Sciatic nerve (tissue), 2 donors: Measurements from ENCODE around the gene DOCK8. TPM values are rescaled to one million over a fixed set of nuclear protein-coding genes. Genes with fewer than 3 reads are reported as not detected.

Experiments used
- ATAC-seq: fragments of 200-7000 bp; cut with Tn5 transposase; one replicate; pipeline ENCODE4 v1.9.1; 2020; ENCODE audit warnings: mild to moderate bottlenecking, moderate library complexity
- DNase-seq: peaks from one replicate; pipeline ENCODE4 v3.0.0-alpha.2; 2020; ENCODE audit warnings: low spot score
- intact Hi-C: fragments of 100-400 bp; cut with DNase I; formaldehyde crosslinking; loops from one replicate; pipeline ENCODE4 v1.14.2; 2022
- total RNA-seq: library from RNA; stranded (reverse); fragmentation: NEBNext Ultra II Directional; extraction: Animal tissue kit (Norgen Biotek cat#: 25700); gene quantifications from one replicate; pipeline ENCODE4 v1.2.1, GENCODE V29; 2021
- donor health status: DM: no; HTN: no; CAD: no.
- donor health status: DM: no; HTN: no; CAD: no.

DOCK8 gene
- total RNA-seq, 1 donor from 2014 or later: 31.4 TPM

DNA sequence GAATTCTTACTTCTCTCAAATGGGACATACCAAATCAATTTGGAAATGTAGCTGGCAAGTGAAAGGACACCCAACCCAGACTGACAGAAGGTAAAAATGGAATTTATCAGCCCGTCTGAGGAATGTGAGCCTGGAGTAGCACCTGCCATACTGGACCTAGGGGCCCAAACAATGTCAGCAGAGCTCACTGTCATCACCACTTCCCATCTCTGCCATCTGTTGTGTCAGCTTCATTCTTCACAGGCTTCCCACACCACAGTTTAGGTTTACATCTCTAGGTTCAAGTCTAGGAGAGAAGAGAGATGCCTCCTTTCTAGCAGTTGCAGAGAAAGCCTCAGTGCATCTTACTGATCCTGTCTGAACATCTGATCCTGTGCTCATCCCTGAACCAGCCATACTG is 222.4 kb downstream of the DOCK8 start:
- intact Hi-C loops: no loop called here
- no peak for ATAC-seq
- no peak for DNase-seq

DNA sequence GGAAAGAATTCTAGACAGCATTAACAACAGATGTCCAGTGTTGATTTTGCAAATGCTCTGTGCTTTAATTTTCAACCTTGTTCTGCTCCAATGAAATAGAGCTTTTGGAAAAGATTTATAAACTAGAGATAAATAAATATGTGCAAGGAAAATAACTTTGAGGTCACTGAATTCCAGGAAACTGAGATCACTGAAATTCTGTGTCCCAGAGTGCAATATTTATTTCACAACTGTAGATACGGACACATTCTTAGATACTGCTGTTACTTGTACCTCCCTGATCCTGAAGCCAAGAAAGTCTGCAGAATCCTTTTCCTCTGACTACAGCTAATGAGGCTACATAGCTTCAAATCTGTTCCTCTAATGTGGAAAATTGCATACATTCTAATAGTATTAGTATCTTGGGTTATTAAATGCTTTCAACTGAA is 222.9 kb downstream of the DOCK8 start:
- DNase-seq: no peak
- ATAC-seq: peak; percentile 80
- intact Hi-C loops: no loop called here

DNA sequence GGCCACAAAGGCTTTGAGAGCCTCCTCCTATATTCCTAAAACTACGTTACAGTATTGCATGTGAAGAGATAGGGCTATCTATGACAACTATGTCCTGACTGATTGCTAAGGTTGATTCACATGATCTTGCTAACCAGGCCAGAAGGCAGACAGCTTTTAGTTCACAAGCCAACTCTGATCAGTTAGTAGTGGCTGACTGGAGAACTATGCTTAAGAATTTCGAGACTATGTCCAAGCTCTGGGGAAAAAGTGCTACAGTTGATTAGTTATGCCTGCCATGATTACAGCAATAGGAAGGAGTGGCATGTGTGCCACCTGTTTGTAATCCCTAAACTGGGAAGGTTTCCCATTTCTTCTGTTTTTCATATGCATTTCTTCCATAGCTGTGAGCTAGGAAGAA is 223.4 kb downstream of the DOCK8 start:
- intact Hi-C loops: no loop called here
- ATAC-seq: peak; percentile 4
- DNase-seq: no peak

DNA sequence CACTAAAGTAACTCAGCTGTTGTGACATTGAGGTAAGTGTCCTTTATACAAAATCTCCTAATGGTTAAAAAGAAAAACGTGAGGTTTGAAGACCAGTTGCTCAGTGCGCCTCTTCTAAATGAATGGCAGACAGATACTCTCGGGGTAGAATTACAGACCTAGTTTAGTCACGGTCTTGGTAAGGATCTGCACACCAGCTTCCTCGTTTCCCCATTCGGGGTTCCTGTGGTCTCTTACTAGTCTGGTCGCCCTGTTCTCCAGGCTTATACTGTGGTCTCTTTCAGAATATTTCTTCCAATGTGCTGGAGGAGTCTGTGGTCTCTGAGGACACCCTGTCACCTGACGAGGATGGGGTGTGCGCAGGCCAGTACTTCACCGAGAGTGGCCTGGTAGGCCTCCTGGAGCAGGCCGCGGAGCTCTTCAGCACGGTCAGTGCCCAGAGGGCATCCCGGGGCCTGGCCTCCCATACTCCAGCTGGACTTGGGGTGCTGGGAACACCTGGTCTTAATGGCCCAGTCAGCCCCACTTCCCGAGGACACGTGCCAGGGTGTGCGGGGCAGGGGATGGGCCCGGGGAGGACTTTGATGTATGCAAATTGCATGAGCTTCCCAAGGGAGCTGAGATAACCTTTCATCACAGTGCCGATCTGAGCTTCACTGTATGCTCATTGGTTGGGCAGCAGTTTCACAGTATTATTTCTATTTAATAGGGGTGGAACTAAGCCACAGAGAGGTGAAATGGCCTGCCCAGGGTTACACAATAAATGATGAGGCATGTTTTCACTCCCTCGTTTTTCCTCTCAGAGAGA is 224.5 kb downstream of the DOCK8 start:
- peak; percentile 93 for ATAC-seq
- intact Hi-C loops: no loop called here

DNA sequence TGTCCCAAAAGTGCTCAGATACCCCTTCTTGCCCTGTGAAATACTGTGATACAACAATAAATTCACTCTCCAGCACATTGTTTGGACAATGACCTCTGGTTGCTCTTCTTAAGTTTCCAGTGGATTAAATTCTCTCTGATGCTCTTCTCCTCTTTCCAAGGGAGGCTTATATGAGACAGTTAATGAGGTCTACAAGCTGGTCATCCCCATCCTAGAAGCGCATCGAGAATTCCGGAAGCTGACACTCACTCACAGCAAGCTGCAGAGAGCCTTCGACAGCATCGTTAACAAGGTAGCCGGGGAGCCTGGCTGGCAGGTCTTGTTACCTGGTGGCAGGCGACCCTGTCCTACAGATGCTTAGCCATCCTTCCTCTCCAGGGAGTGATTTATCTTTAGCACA is 226.5 kb downstream of the DOCK8 start:
- DNase-seq (no peak), ATAC-seq (no peak)
- intact Hi-C loops: no loop called here

More for the DNA sequence above, 224.5 kb downstream of the DOCK8 start:
- DNase-seq: no peak

- ATAC-seq: no peak
- DNase-seq: no peak
- intact Hi-C loops: no loop called here
Observed at GRCh38 chr9:444528-444927, 229.9 kb downstream of the DOCK8 start.

DNA sequence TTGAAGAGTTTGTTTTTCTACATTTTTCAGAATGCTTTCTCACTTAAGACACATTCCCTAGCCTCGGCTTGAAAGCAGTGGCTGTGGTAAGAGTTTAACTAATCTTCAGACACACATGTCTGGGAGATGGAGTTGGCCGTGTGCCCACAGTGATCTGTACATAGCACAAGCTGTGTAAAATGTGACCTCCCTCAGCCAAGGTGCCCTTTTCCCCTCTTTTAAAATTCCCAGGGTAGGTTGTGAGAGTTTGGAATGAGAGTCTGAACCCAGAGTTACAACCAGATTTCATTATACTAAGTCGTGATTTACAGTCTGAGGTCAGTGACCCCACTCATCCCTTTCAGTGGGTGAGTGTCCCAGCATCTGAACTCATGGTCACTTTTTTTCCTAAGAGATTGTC is 230.4 kb downstream of the DOCK8 start:
- intact Hi-C loops: no loop called here
- no peak for DNase-seq
- no peak for ATAC-seq

GRCh38 chr9:446074-446699 is 231.5 kb downstream of the DOCK8 start:
- ATAC-seq (no peak), DNase-seq (no peak)
- intact Hi-C loops: no loop called here

DNA sequence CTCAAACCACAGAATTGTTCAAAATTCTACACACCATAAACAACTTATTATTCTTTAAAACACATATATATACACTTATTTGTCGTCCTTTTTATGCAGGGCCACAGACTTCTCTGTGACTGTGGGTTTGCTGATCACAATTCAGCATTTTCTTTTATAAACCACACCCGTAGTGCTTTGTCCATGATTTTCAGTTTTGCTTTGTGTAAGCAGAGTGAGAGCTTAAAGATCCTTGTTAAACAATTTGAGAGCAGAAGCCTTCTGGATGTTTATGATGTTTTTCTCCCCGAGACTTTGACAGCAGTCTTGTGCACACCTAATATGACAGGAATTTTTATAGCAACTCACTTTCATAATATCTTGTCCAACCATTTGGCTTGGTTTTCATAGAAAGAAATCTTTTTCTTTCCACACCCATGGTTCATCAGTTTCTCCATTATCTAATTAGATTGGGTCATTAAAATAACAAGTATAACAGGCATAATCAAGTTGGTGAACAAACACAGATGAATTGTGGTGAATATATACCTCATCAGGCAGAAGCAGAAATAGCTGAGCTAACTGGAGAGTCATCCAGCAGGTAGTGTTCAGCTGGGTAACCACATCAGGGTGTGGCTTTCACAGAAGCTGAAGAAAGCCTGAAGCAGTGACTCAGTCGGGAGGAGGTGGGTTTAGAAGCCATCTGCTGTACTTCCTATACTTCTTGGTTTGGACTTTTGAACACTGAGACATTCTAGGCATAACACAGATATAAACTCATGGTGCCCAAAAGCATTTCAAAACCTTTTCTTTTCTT is 232.8 kb downstream of the DOCK8 start:
- intact Hi-C loops: no loop called here
- DNase-seq (no peak), ATAC-seq (no peak)

DNA sequence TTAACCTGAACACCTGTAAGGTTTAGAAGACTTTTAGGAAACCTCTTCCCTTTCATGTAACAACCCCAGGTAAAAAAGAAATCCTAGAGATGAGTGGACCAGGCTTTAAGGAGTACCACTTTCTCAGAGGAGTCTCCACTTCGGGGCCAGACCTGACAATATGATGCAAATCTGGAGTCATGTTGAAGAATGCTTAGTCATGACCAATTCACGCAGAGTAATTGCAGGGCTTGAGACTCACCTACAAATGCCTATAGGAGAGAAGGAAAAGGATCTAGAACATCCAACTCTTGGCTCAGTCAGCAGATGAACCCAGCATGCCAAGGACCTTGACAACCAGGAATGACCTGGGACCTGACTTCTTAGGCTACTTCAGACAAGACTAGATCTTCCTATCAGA is 235.4 kb downstream of the DOCK8 start:
- intact Hi-C loops: no loop called here
- ATAC-seq (no peak), DNase-seq (no peak)

GRCh38 chr9:450561-450960 is 235.9 kb downstream of the DOCK8 start:
- ATAC-seq (no peak), DNase-seq (no peak)
- intact Hi-C loops: no loop called here

GRCh38 chr9:453832-454231 is 239.2 kb downstream of the DOCK8 start:
- no peak for ATAC-seq

GRCh38 chr9:456365-456764 is 241.7 kb downstream of the DOCK8 start:
- DNase-seq (no peak), ATAC-seq (no peak)
- intact Hi-C loops: no loop called here

More at GRCh38 chr9:453832-454231, 239.2 kb downstream of the DOCK8 start:
- DNase-seq: no peak
- intact Hi-C loops: no loop called here

- intact Hi-C loops: no loop called here
- DNase-seq (no peak), ATAC-seq (no peak)
Observed at GRCh38 chr9:458590-458989, 243.9 kb downstream of the DOCK8 start.

GRCh38 chr9:459491-460444 is 245.1 kb downstream of the DOCK8 start:
- no peak for ATAC-seq
- intact Hi-C loops: no loop called here
- no peak for DNase-seq

DNA sequence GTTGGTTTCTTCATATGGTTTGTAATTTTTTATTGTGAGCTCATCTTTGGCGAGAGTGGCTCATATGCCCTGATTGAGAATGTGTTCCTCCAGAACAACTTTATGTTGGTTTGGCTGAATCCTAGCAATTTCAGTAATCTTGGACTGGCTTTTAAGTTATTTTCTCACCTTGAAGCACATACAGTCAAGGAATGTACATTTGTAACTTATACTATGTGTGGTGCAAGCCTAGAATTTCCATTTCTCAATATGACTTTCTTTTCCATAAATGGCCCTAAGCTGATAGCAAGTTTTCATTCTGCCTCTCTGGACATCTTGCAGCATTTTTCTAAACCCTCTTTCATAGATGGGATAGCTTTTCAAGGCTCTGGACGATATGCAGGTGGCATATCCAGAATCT is 247.5 kb downstream of the DOCK8 start:
- no peak for DNase-seq
- intact Hi-C loops: no loop called here
- no peak for ATAC-seq

DNA sequence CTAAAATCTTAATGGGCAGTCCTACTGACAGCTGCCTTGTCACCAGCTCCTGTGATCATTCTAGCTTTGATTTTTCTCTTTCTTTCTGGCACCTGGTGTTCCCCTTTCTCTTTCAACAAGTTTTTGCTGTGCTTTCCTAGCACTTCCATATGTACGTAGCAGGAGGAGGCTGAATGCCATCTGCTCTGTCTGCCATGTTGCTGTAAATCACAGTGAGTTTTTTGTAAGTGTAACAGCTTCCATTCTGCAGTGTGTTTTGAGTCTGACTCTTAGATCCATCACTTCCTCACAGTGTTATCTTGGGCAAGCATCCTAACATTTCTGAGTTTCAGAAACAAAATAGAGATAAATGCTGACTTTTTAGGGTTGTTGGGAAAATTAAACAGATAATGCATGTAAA is 247.9 kb downstream of the DOCK8 start:
- ATAC-seq: no peak
- intact Hi-C loops: no loop called here
- no peak for DNase-seq

GRCh38 chr9:463455-464171 is 248.9 kb downstream of the DOCK8 start:
- DNase-seq: no peak

More at GRCh38 chr9:463455-464171, 248.9 kb downstream of the DOCK8 start:
- peak; percentile 65 for ATAC-seq
- intact Hi-C loops: no loop called here
